Measurements from ENCODE around the gene G6PD.

DNA sequence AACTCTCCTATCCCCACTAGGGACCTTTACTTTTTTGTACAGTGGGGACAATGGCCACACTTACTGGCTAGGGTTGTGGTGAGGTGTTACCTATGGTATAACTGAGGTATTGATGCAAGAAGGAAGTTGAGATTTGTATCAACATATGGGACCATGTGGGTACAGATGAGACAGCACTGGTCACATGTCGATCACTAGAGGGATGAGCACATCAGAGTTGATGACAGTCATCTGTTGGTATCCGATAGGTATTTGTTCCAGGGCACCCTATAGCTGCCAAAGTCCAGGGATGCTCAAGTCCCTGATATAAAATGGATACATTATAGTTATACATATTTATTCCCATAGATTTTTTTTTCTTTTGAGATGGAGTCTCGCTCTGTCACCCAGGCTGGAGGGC is 43.7 kb downstream of the G6PD start:
- TF ChIP-seq GATA2 (IDR thresholded peaks at IDR 0.05; ENCODE audit: low read depth, low read length): no peak
- TF ChIP-seq GATA3 (IDR thresholded peaks at IDR 0.05; ENCODE audit: low read depth, low read length): no peak

Measured in SH-SY5Y (cell line).